Measurements from ENCODE around the gene PURB. TPM values are rescaled to one million over a fixed set of nuclear protein-coding genes. Genes with fewer than 3 reads are reported as not detected.

PURB gene
- total and polyA plus RNA-seq, 2 experiments from 2014 or later: 3.1 to 27.1 TPM

DNA sequence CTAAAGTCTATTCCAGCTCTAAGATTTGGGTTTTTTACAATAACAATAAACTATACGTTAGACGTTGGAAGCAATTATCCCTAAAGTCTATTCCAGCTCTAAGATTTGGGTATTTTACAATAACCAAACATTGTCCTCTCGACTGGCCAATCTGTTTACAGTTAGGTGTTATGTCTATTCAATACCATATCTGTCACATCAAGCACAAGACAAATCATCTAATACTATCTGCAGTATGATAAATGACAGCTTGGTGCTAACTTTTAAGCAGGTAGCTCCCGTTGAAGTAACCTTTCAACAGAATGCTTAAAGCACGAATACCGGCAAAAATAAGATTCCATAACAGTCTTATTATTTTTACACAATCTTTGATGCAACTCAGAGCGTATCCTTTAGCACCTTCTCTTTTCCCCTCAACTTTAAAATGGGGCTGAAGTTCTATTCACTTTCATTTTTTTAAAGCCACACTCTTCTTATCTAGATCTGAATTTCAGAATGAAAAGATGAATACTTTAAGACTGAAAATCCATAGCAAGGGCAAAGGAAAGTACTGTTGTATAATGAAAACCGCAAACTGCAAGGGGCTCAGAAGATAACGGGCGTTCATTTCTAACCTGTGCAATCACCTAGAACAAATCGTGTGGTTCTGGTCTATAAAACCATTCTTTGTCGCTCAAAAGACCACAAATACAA, 38.4 kb downstream of the PURB start:
- H4K20me1 ChIP-seq (replicated peaks; ENCODE audit: insufficient read depth): peaks cover 37% of the 10 kb centered on the region
- H2AFZ ChIP-seq: no peak overlapping the region
- peaks cover 13% of the 10 kb centered on the region for H3K4me1 Mint-ChIP-seq
- H3K27ac Mint-ChIP-seq: peak overlapping the region; percentile 97
- no peaks in the 10 kb centered on the region; the same call in 1 of the 3 replicates for H3K9me3 Mint-ChIP-seq
- peaks cover 3% of the 10 kb centered on the region; the same call in 1 of the 2 replicates for H3K36me3 ChIP-seq (ENCODE audit: insufficient read depth)
- H3K27ac ChIP-seq (ENCODE audit: low read depth): peak overlapping the region; percentile 91
- peaks cover 11% of the 10 kb centered on the region for H3K36me3 Mint-ChIP-seq (ENCODE audit: low read depth)
- DNase-seq (ENCODE audit: low spot score) (no peak), ATAC-seq (no peak)
- no peaks in the 10 kb centered on the region for H3K27me3 ChIP-seq (ENCODE audit: insufficient read depth)
- H3K9me2 ChIP-seq (ENCODE audit: insufficient read depth): no peaks in the 10 kb centered on the region
- TF ChIP-seq POLR2AphosphoS5 (IDR thresholded peaks at IDR 0.05; ENCODE audit: low read depth) (no peak), ZNF331 (CRISPR knock-in tag; IDR thresholded peaks at IDR 0.05; ENCODE audit: low read depth) (no peak), JUNB (IDR thresholded peaks at IDR 0.05; ENCODE audit: unreplicated experiment) (no peak), STAT1 (IDR thresholded peaks at IDR 0.05; ENCODE audit: unreplicated experiment) (no peak), EZH2phosphoT487 (IDR thresholded peaks at IDR 0.05; ENCODE audit: unreplicated experiment) (no peak), ZNF114 (CRISPR knock-in tag; IDR thresholded peaks at IDR 0.05) (no peak), EZH2 (IDR thresholded peaks at IDR 0.05; ENCODE audit: low read depth, unreplicated experiment) (no peak), CREB1 (CRISPR knock-in tag; IDR thresholded peaks at IDR 0.05; ENCODE audit: low read depth) (no peak), NANOG (IDR thresholded peaks at IDR 0.05; ENCODE audit: borderline replicate concordance) (no peak)
- TF ChIP-seq, protein P1, sequence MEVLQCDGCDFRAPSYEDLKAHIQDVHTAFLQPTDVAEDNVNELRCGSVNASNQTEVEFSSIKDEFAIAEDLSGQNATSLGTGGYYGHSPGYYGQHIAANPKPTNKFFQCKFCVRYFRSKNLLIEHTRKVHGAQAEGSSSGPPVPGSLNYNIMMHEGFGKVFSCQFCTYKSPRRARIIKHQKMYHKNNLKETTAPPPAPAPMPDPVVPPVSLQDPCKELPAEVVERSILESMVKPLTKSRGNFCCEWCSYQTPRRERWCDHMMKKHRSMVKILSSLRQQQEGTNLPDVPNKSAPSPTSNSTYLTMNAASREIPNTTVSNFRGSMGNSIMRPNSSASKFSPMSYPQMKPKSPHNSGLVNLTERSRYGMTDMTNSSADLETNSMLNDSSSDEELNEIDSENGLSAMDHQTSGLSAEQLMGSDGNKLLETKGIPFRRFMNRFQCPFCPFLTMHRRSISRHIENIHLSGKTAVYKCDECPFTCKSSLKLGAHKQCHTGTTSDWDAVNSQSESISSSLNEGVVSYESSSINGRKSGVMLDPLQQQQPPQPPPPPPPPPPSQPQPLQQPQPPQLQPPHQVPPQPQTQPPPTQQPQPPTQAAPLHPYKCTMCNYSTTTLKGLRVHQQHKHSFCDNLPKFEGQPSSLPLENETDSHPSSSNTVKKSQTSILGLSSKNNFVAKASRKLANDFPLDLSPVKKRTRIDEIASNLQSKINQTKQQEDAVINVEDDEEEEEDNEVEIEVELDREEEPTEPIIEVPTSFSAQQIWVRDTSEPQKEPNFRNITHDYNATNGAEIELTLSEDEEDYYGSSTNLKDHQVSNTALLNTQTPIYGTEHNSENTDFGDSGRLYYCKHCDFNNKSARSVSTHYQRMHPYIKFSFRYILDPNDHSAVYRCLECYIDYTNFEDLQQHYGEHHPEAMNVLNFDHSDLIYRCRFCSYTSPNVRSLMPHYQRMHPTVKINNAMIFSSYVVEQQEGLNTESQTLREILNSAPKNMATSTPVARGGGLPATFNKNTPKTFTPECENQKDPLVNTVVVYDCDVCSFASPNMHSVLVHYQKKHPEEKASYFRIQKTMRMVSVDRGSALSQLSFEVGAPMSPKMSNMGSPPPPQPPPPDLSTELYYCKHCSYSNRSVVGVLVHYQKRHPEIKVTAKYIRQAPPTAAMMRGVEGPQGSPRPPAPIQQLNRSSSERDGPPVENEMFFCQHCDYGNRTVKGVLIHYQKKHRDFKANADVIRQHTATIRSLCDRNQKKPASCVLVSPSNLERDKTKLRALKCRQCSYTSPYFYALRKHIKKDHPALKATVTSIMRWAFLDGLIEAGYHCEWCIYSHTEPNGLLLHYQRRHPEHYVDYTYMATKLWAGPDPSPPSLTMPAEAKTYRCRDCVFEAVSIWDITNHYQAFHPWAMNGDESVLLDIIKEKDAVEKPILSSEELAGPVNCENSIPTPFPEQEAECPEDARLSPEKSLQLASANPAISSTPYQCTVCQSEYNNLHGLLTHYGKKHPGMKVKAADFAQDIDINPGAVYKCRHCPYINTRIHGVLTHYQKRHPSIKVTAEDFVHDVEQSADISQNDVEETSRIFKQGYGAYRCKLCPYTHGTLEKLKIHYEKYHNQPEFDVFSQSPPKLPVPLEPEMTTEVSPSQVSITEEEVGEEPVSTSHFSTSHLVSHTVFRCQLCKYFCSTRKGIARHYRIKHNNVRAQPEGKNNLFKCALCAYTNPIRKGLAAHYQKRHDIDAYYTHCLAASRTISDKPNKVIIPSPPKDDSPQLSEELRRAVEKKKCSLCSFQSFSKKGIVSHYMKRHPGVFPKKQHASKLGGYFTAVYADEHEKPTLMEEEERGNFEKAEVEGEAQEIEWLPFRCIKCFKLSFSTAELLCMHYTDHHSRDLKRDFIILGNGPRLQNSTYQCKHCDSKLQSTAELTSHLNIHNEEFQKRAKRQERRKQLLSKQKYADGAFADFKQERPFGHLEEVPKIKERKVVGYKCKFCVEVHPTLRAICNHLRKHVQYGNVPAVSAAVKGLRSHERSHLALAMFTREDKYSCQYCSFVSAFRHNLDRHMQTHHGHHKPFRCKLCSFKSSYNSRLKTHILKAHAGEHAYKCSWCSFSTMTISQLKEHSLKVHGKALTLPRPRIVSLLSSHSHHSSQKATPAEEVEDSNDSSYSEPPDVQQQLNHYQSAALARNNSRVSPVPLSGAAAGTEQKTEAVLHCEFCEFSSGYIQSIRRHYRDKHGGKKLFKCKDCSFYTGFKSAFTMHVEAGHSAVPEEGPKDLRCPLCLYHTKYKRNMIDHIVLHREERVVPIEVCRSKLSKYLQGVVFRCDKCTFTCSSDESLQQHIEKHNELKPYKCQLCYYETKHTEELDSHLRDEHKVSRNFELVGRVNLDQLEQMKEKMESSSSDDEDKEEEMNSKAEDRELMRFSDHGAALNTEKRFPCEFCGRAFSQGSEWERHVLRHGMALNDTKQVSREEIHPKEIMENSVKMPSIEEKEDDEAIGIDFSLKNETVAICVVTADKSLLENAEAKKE (CRISPR knock-in tag; IDR thresholded peaks at IDR 0.05): no peak
- TF ChIP-seq, protein P2, sequence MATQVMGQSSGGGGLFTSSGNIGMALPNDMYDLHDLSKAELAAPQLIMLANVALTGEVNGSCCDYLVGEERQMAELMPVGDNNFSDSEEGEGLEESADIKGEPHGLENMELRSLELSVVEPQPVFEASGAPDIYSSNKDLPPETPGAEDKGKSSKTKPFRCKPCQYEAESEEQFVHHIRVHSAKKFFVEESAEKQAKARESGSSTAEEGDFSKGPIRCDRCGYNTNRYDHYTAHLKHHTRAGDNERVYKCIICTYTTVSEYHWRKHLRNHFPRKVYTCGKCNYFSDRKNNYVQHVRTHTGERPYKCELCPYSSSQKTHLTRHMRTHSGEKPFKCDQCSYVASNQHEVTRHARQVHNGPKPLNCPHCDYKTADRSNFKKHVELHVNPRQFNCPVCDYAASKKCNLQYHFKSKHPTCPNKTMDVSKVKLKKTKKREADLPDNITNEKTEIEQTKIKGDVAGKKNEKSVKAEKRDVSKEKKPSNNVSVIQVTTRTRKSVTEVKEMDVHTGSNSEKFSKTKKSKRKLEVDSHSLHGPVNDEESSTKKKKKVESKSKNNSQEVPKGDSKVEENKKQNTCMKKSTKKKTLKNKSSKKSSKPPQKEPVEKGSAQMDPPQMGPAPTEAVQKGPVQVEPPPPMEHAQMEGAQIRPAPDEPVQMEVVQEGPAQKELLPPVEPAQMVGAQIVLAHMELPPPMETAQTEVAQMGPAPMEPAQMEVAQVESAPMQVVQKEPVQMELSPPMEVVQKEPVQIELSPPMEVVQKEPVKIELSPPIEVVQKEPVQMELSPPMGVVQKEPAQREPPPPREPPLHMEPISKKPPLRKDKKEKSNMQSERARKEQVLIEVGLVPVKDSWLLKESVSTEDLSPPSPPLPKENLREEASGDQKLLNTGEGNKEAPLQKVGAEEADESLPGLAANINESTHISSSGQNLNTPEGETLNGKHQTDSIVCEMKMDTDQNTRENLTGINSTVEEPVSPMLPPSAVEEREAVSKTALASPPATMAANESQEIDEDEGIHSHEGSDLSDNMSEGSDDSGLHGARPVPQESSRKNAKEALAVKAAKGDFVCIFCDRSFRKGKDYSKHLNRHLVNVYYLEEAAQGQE (IDR thresholded peaks at IDR 0.05; ENCODE audit: unreplicated experiment): no peak
- TF ChIP-seq, protein P3, sequence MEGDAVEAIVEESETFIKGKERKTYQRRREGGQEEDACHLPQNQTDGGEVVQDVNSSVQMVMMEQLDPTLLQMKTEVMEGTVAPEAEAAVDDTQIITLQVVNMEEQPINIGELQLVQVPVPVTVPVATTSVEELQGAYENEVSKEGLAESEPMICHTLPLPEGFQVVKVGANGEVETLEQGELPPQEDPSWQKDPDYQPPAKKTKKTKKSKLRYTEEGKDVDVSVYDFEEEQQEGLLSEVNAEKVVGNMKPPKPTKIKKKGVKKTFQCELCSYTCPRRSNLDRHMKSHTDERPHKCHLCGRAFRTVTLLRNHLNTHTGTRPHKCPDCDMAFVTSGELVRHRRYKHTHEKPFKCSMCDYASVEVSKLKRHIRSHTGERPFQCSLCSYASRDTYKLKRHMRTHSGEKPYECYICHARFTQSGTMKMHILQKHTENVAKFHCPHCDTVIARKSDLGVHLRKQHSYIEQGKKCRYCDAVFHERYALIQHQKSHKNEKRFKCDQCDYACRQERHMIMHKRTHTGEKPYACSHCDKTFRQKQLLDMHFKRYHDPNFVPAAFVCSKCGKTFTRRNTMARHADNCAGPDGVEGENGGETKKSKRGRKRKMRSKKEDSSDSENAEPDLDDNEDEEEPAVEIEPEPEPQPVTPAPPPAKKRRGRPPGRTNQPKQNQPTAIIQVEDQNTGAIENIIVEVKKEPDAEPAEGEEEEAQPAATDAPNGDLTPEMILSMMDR (conservative IDR thresholded peaks at IDR 0.05; ENCODE audit: low read depth in 2 of 2): no peak
- TF ChIP-seq, protein P4, sequence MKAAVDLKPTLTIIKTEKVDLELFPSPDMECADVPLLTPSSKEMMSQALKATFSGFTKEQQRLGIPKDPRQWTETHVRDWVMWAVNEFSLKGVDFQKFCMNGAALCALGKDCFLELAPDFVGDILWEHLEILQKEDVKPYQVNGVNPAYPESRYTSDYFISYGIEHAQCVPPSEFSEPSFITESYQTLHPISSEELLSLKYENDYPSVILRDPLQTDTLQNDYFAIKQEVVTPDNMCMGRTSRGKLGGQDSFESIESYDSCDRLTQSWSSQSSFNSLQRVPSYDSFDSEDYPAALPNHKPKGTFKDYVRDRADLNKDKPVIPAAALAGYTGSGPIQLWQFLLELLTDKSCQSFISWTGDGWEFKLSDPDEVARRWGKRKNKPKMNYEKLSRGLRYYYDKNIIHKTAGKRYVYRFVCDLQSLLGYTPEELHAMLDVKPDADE (IDR thresholded peaks at IDR 0.05): no peak
- peak overlapping the region; percentile 89 for H3K4me2 ChIP-seq
- H3K27me3 Mint-ChIP-seq (ENCODE audit: insufficient read depth, low read depth, poor library complexity): peaks cover 6% of the 10 kb centered on the region
- H3K79me2 ChIP-seq (replicated peaks; ENCODE audit: insufficient read depth): peaks cover 62% of the 10 kb centered on the region
- peaks cover 10% of the 10 kb centered on the region; the same call in 1 of the 2 replicates for H3K4me1 ChIP-seq (ENCODE audit: insufficient read depth)
- H3F3A ChIP-seq (replicated peaks; ENCODE audit: low read depth): peaks cover 11% of the 10 kb centered on the region
- H3K4me3 ChIP-seq: peak overlapping the region; percentile 94
- H3K4me3 Mint-ChIP-seq: peak overlapping the region; percentile 95

Data from GM23338 (cell line).